Peyer's patch (tissue), 4 donors: Measurements from ENCODE around the gene VRK3. TPM values are rescaled to one million over a fixed set of nuclear protein-coding genes. Genes with fewer than 3 reads are reported as not detected.

Experiments
- DNase-seq, 3 donors: peaks; one replicate each; pipeline ENCODE4 v3.0.0-alpha.2; 2017 to 2019
- H3K27ac ChIP-seq, 4 donors: fragments of 200-600 bp; sonication (generic); one replicate each; pipeline ENCODE4 v1.5.1; 2016 to 2019
- H3K27me3 ChIP-seq, 2 donors: fragments of 200-600 bp; sonication (generic); one replicate each; pipeline ENCODE4 v1.5.1; 2019
- H3K36me3 ChIP-seq, 3 donors: fragments of 200-600 bp; sonication (generic); one replicate each; pipeline ENCODE4 v1.5.1; 2016 to 2019
- H3K4me1 ChIP-seq, 4 donors: fragments of 200-600 bp; sonication (generic); one replicate each; pipeline ENCODE4 v1.5.1; 2016 to 2019
- H3K4me3 ChIP-seq, 4 donors: fragments of 200-600 bp; sonication (generic); 1 replicate in 3 of 4; 2 replicates in 1 of 4; pipeline ENCODE4 v1.5.1; 2016 to 2019; ENCODE audit warnings: mild to moderate bottlenecking in 1 of 4
- H3K9me3 ChIP-seq, 4 donors: fragments of 200-600 bp; sonication (generic); one replicate each; pipeline ENCODE4 v1.5.1; 2016 to 2019; ENCODE audit warnings: mild to moderate bottlenecking in 1 of 4
- POLR2A ChIP-seq, 2 donors: fragments of 450-650 bp; IDR thresholded peaks; one replicate each; pipeline ENCODE4 v1.5.1; 2017; ENCODE audit warnings: antibody characterized with exemption in 2 of 2, mild to moderate bottlenecking in 2 of 2, moderate library complexity in 2 of 2
- total RNA-seq, 4 donors: library from RNA; depleted of rRNA; stranded (reverse); fragments of >200 nt; gene quantifications; one replicate each; pipeline ENCODE4 v1.1.0, GENCODE V29; 2016
- TF ChIP-seq, protein P1 (sequence below), 6 experiments: fragments of 450-650 bp in 4 of 6; fragments of 200-600 bp in 2 of 6; sonication (generic) in 1 of 6; IDR thresholded peaks; one replicate each; pipeline ENCODE4 v1.5.1; 2017 to 2019; ENCODE audit warnings: antibody characterized with exemption in 6 of 6, mild to moderate bottlenecking in 3 of 6, moderate library complexity in 1 of 6

The VRK3 gene
- total RNA-seq, 4 donors from 2014 or later = 76.7 to 98.1 (median 83.9) TPM

DNA sequence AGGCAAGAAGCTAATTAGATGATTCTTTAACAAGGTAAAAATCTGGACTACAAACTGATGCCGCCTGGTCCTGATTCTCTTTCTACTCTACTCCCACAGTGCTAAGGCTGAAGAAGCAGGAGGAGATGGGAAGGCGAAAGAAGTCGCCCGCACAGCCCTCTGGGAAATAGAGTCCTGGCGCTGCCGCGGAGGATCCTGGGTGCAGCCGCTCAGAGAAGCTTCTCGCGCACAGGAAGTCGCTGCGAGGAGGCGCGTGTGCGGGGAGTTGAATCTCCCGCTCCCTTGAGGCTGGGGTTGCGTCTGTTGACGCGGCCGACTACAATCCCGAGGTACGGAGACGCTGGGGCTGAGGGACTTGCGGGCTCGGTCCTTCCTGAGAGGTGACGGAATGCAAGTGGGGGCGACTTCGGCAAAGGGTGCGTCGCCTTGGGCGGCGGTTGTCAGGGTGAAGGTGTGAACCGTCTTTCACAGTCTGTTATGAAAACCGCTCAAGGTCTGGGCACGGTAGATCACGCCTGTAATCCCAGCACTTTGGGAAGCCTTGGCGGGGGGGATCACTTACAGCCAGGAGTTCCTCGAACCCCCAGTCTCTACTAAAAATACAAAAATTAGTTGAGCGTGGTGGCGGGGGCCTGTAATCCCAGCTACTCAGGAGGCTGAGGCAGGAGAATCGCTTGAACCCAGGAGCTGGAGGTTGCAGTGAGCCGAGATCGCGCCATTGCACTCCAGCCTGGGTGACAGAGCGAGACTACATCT is 800 bp upstream of the VRK3 start, which contains the start of gene ZNF473:
TSS of gene ZNF473 (plus strand) at position 212 of the 756 bp plus-strand sequence. CDS start 5,078 bp downstream, outside the sequence.
- peak; percentile 94 to 98 (median 95) for DNase-seq
- H3K27me3 ChIP-seq = no peaks in the 10 kb centered on the region
- H3K4me3 ChIP-seq = peak within 1 kb of the TSS; percentile 80 to 91 (median 83)
- H3K36me3 ChIP-seq = peaks cover 0 to 5% (median 0%) of the 10 kb centered on the region in 3 donors
- peak within 1 kb of the TSS; percentile 89 to 96 (median 92) for H3K27ac ChIP-seq
- H3K4me1 ChIP-seq = peaks cover 0 to 29% (median 12%) of the 10 kb centered on the region in 4 donors
- no peaks in the 10 kb centered on the region for H3K9me3 ChIP-seq
- TF ChIP-seq, protein P1, sequence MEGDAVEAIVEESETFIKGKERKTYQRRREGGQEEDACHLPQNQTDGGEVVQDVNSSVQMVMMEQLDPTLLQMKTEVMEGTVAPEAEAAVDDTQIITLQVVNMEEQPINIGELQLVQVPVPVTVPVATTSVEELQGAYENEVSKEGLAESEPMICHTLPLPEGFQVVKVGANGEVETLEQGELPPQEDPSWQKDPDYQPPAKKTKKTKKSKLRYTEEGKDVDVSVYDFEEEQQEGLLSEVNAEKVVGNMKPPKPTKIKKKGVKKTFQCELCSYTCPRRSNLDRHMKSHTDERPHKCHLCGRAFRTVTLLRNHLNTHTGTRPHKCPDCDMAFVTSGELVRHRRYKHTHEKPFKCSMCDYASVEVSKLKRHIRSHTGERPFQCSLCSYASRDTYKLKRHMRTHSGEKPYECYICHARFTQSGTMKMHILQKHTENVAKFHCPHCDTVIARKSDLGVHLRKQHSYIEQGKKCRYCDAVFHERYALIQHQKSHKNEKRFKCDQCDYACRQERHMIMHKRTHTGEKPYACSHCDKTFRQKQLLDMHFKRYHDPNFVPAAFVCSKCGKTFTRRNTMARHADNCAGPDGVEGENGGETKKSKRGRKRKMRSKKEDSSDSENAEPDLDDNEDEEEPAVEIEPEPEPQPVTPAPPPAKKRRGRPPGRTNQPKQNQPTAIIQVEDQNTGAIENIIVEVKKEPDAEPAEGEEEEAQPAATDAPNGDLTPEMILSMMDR (IDR thresholded peaks at IDR 0.05) = no peak
- TF ChIP-seq POLR2A (IDR thresholded peaks at IDR 0.05) = peak in 1 of 2 donors; percentile 43

DNA sequence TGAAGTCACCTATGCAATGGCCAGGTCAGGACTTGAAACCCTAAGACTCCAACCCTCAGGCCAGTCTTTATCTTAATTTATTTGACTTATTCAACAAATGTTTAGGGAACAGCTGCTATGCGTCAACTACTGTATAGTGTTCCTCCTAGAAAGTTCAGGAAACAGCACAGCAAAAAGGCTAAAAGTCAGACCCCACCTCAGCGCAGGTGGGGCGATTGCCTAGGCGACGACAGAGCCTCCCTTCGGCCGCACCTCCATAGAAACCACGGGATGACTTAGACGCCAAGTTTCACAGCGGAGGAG is 502 bp downstream of the VRK3 start:
- TF ChIP-seq, protein P1 (IDR thresholded peaks at IDR 0.05) = no peak
- Histone ChIP-seq H3K4me1 (peaks cover 0 to 29% (median 12%) of the 10 kb centered on the region in 4 donors), H3K27me3 (no peaks in the 10 kb centered on the region), H3K27ac (peak overlapping the region; percentile 89 to 96 (median 92)), H3K9me3 (no peaks in the 10 kb centered on the region), H3K36me3 (peaks cover 0 to 8% (median 0%) of the 10 kb centered on the region in 3 donors), H3K4me3 (peak overlapping the region; percentile 80 to 91 (median 83))
- DNase-seq = no peak

DNA sequence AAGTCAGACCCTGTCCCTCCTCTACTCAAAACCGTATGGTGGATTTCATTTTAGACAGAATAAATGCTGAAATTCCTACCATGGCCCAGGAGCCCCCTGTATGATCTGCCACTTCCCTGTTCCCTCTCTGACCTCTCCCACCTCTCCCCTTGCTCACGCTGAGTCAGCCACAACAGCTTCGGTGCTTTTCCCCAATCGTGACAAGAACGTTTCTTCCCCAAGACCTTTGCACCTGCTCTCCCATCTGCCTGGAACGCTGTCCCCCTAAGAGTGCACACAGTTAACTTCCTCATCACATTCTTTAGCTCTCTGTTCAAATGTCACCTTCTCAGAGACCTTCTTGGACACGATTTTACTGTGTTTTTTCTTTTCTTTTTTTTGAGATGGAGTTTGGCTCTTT is 2.3 kb downstream of the VRK3 start:
- Histone ChIP-seq H3K4me1 (peaks cover 0 to 29% (median 12%) of the 10 kb centered on the region in 4 donors), H3K36me3 (peaks cover 0 to 24% (median 0%) of the 10 kb centered on the region in 3 donors), H3K9me3 (no peaks in the 10 kb centered on the region), H3K27ac (peak overlapping the region in 1 of 4 donors; percentile 32), H3K27me3 (no peaks in the 10 kb centered on the region), H3K4me3 (no peak overlapping the region)
- no peak for TF ChIP-seq POLR2A (IDR thresholded peaks at IDR 0.05)
- TF ChIP-seq, protein P1 (IDR thresholded peaks at IDR 0.05) = no peak
- no peak for DNase-seq

GRCh38 chr19:50020481-50020880 is 4.7 kb downstream of the VRK3 start:
- no peak overlapping the region for H3K4me3 ChIP-seq
- no peak for DNase-seq
- H3K27ac ChIP-seq = peak overlapping the region in 2 of 4 donors; percentile 48 to 51
- H3K4me1 ChIP-seq = peaks cover 0 to 17% (median 9%) of the 10 kb centered on the region in 4 donors
- no peak for TF ChIP-seq POLR2A (IDR thresholded peaks at IDR 0.05)
- TF ChIP-seq, protein P1 (IDR thresholded peaks at IDR 0.05) = no peak
- no peaks in the 10 kb centered on the region for H3K27me3 ChIP-seq
- peaks cover 0 to 45% (median 4%) of the 10 kb centered on the region in 3 donors for H3K36me3 ChIP-seq
- no peaks in the 10 kb centered on the region for H3K9me3 ChIP-seq

DNA sequence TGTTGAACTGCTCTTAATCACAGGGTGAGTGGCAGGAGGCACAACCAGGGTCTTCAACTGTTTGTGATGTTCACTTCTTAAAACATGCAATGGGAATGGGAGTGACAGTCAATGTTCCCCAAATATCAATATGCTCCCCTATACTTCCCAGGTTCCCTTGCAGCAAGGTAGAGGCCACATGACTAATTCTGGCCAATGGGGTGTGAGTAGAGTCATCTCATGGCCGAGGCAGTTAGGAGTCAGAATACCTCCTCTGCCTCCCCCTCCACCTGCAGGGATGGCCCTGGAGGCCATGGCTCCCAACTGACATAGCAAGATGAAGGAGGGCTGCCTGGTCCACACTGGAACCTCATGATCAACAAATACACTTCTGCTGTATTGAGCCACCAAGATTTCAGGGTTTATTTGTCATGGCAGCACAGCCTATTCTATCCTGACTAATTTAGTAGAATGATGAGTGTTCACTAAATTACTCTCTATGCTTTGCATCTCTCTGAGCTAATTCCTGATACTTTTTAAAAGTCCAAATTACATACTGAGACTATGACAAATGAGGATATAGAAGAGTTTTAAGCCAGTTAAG is 8.9 kb downstream of the VRK3 start:
- H3K4me1 ChIP-seq = no peaks in the 10 kb centered on the region
- H3K27ac ChIP-seq = no peak overlapping the region
- H3K4me3 ChIP-seq = no peak overlapping the region
- no peaks in the 10 kb centered on the region for H3K27me3 ChIP-seq
- no peak for DNase-seq
- H3K9me3 ChIP-seq = no peaks in the 10 kb centered on the region
- peaks cover 0 to 80% (median 4%) of the 10 kb centered on the region in 3 donors for H3K36me3 ChIP-seq
- TF ChIP-seq, protein P1 (IDR thresholded peaks at IDR 0.05) = no peak
- TF ChIP-seq POLR2A (IDR thresholded peaks at IDR 0.05) = no peak
